Glomerular visceral epithelial cell (primary cell): ENCODE measurements around the gene C16orf86.

Experiments
- DNase-seq: peaks from one replicate; pipeline ENCODE4 v3.0.0-alpha.2; 2016; ENCODE audit errors: extremely low spot score

Gene C16orf86

DNA sequence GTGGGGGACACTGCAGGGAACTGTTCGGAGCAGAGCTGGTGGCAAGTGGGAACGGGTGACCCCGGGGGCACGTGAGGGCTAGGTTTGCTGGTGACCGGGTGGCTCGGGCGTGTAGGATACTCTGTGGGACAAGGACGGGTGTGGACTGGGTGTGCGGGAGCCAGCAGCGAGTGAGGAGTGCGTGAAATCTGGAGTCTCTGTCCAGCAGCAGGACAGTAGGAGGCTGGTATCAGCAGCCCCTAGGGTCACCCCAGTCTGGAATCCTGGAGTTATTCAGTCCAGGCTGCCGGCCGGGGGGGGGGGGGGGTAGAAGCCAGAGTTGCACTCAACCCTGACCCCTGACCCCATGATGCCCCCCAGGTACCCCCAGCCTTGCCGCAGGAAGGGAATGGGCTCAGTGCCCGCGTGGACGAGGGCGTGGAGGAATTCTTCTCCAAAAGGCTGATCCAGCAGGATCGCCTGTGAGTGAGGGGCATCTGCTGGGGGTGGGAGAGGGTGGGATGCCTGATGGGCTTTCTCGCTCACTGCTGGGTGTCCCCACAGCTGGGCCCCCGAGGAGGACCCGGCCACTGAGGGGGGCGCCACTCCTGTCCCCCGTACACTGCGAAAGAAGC lies 12.7 kb upstream of the C16orf86 start:
- DNase-seq: no peak

- DNase-seq: no peak
Observed at GRCh38 chr16:67654403-67654911, 12.2 kb upstream of the C16orf86 start.

DNA sequence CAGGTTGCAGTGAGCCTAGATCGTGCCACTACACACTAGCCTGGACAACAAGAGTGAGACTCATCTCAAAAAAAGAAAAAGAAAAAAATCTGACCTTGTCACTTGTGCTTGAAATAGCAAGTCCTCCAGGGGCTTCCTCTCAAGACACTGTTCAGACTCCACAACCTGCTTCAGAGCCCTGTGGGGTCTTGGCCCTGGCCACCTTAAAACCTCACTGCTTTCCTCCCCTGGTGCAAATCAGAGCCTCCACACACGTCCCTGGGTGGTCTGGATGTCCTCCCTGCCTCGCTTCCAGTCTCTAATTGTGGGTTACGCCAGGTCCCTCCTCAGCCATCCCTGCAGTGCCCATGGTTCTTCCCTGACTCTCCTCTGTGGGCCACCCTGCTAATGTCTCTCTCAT lies 11.3 kb upstream of the C16orf86 start:
- DNase-seq: no peak

DNA sequence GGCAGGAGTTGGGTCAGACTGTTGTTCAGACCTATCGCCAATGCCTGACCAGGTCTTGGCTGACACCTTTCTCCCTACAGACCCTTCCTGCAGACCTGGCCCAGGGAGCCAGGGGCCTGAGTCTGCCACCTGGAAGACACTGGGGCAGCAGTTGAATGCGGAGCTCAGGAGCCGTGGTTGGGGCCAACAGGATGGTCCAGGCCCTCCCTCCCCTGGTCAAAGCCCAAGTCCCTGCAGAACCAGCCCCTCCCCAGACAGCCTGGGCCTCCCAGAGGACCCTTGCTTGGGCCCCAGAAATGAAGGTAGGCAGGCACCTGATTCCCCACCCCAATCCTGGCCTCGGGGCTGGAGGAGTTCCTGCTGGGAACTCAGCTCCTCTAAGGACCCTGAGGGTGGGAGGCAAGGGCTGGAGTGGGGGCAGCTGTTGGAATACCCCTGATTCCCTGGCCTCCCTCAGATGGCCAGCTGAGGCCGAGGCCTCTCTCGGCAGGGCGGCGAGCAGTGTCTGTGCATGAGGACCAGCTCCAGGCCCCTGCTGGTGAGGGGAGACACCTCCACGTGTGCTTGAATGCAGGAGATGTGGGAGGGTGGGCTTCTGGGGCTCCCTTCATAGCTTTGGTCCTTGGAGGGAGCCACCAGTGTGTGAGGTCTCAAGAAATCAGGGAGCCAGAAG lies 10.1 kb upstream of the C16orf86 start:
- DNase-seq: no peak

GRCh38 chr16:67657017-67657608 lies 9.5 kb upstream of the C16orf86 start:
- DNase-seq: no peak

- DNase-seq: no peak
Observed at GRCh38 chr16:67657751-67658518, 8.7 kb upstream of the C16orf86 start.

DNA sequence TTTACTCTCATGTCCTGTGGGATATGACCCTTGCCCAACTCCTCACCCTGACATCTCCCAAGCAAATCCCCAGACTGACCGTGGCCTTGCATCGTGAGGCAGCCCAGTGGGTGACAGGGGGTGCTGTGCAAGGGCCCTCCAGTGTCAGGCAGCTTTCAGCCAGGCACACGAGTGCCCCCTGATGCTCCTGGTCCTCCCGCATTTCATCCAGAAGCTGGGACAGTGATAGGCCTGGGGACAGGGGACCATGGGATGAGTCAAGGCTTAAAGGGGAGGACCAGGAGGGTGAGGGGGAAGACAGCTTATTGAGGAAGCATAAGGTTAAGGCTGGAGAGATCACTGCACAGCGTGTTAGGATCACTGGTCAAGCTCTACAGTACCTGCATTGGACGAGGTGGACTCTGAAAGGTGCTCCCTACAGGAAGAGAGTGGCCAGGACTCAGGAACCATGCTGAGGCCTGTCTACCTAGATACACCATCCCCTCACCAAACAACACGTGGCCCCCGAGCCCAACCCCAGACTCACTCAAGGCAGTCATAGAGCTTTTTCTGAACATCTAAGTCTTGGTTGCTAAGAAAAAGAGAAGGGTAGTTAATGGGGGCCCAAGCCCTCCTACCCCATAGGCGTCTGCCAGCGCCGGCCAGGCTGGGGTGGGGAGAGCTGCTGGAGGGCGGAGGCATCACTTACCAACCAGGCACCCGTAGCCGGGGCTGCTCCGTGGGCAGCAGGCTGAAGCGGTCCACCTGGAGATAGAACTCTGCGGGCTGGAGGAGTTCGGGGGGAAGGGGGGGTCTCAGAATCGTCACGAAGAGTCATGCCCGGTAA lies 7.6 kb upstream of the C16orf86 start:
- no peak for DNase-seq

- DNase-seq: peak; percentile 91
Observed at GRCh38 chr16:67659675-67660563, 6.7 kb upstream of the C16orf86 start, which contains the start of gene ACD. Gene ACD (minus strand): TSS chr16:67660260. CDS start chr16:67660220, 40 bp downstream.

DNA sequence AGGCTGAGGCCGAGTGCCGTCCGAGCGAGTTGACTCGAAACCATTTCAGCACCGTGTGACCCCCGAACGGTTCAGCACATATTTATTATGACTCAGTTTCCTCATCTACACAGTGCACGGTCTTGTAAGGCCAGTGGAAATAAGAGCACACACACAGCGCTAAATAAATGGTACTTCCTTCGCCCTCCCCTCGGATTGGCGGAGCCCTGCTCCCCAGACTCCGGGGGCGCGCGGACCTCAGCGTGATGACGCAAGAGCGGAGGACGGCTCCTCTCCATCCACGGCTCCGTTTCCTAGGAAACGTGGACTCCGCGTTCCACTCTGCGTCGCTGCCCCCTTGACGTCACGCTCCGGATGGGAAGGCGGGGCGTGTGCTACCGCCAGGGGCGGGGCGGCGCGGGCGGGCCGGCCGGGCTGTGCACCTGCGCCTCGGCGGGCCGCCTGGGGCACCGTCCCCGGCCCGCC lies 6.0 kb upstream of the C16orf86 start, which contains the start of gene PARD6A:
TSS of gene PARD6A (plus strand) at position 397 of the 465 bp plus-strand sequence. CDS start 79 bp downstream, outside the sequence.
- DNase-seq: peak; percentile 92

DNA sequence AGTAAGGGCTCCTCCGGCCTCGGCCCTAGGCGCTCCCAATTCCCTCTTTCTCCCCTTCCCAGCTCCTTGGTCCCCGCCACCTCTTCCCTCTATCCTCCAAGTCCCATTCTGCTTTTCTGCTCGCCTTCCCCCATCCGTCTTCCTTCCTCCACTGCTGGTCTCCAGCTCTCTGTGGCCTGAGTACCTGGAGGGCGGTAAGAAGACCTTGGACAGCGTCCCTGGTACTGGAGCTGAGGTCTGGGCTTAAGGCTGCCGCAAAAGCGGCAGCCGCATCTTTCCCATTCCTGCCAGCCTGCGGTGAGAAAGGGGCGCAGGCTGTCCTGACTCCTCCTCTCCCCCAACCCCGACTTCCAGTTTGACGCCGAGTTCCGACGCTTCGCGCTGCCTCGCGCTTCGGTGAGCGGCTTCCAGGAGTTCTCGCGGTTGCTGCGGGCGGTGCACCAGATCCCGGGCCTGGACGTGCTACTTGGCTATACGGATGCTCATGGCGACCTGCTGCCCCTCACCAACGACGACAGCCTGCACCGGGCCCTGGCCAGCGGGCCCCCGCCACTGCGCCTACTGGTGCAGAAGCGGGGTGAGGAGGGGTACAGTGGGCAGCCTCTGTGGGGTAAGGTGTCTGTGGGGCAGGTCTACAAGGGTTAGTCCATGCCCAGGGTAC lies 5.4 kb upstream of the C16orf86 start:
- peak; percentile 59 for DNase-seq

DNA sequence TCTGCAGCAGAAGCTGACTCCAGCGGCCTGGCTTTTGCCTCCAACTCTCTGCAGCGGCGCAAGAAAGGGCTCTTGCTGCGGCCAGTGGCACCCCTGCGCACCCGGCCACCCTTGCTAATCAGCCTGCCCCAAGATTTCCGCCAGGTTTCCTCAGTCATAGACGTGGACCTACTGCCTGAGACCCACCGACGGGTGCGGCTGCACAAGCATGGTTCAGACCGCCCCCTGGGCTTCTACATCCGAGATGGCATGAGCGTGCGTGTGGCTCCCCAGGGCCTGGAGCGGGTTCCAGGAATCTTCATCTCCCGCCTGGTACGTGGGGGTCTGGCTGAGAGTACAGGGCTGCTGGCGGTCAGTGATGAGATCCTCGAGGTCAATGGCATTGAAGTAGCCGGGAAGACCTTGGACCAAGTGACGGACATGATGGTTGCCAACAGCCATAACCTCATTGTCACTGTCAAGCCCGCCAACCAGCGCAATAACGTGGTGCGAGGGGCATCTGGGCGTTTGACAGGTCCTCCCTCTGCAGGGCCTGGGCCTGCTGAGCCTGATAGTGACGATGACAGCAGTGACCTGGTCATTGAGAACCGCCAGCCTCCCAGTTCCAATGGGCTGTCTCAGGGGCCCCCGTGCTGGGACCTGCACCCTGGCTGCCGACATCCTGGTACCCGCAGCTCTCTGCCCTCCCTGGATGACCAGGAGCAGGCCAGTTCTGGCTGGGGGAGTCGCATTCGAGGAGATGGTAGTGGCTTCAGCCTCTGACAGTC lies 4.5 kb upstream of the C16orf86 start:
- DNase-seq: no peak

- no peak for DNase-seq
Observed at GRCh38 chr16:67662653-67663010, 4.0 kb upstream of the C16orf86 start.

- no peak for DNase-seq
Observed at GRCh38 chr16:67663151-67663876, 3.3 kb upstream of the C16orf86 start.

- DNase-seq: no peak
Observed at GRCh38 chr16:67663877-67664222, 2.8 kb upstream of the C16orf86 start.

- DNase-seq: no peak
Observed at GRCh38 chr16:67664258-67664657, 2.4 kb upstream of the C16orf86 start.

DNA sequence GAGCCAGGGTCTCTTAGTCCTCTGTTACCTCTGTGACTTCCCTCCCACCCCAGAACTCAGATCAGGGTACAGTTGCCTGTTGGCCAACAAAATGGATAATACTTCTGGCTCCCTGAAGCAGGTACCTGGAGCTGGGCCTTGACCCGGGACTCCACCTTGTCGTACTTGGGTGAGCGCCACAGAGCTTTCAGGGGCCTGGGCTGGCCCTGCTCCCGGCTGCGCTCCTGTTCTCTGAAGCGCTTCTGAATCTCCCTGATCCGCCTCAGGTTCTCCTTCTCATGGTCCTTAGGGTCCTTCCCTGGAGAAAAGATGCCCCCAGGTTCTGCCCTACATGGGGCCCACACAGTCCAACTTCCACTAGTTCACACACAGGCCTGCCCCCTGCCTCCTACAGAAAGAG lies 1.7 kb upstream of the C16orf86 start:
- no peak for DNase-seq

GRCh38 chr16:67665598-67665997 lies 1.0 kb upstream of the C16orf86 start:
- DNase-seq: no peak

GRCh38 chr16:67666032-67666551 lies 522 bp upstream of the C16orf86 start:
- DNase-seq: no peak
